GM10266 (cell line): ENCODE data around the gene CACHD1.
"Not testable (repeated sequence)": the region's sequence is repeated elsewhere in the genome, so short reads cannot be mapped to it uniquely, and the experiment has no call there.

Experiments used
- DNase-seq: peaks from one replicate; pipeline ENCODE4 v3.0.0; 2012; ENCODE audit errors: extremely low spot score
- CTCF ChIP-seq: IDR thresholded peaks from 2 replicates; pipeline ENCODE4 v1.5.1; 2012; ENCODE audit warnings: mild to moderate bottlenecking, low read depth; ENCODE audit not compliant: control insufficient read depth, insufficient read depth; ENCODE audit errors: missing control alignments

Gene CACHD1

GRCh38 chr1:64701886-64702285 lies 232.0 kb downstream of the CACHD1 start:
- TF ChIP-seq CTCF: no peak

GRCh38 chr1:64702670-64703069 lies 232.7 kb downstream of the CACHD1 start:
- DNase-seq: not testable (repeated sequence)

More at GRCh38 chr1:64701886-64702285, 232.0 kb downstream of the CACHD1 start:
- DNase-seq: no peak

DNA sequence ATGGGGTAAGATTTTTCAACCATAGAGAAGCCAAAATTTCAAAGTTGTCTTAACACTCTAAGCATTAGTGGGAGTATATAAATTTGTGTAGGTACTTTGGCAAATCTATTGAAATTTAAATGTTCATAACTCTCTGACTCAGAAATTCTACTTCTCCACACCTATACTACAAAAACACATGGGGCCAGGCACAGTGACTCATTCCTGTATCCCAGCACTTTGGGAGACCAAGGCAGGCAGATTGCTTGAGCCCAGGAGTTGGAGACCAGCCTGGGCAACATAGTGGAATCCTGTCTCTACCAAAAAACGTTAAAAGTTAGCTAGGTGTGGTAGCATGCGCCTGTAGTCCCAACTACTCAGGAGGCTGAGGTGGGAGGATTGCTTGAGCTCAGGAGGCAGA lies 233.7 kb downstream of the CACHD1 start:
- DNase-seq: no peak
- no peak for TF ChIP-seq CTCF

DNA sequence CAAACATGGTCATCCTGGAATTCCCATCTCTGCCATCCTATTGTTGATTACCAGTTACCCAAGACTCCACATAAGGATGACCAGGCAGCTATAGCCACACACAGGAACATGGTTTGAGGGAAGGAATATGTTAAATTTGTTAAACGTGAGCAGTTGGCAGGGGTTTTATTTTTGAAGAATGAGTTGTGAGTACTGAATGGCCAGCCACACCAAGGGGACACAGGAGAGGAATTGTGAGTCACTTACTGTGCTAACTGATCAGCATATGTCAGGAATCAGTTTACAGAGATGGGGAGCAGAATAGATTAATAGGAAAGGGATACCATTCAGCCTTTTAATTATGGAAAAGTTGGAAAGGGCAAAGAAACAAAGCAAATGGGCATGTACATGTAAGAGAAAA lies 235.7 kb downstream of the CACHD1 start:
- TF ChIP-seq CTCF: no peak
- no peak for DNase-seq

- no peak for TF ChIP-seq CTCF
- no peak for DNase-seq
These were observed 241.3 kb downstream of the CACHD1 start for GRCh38 chr1:64711266-64711665.

DNA sequence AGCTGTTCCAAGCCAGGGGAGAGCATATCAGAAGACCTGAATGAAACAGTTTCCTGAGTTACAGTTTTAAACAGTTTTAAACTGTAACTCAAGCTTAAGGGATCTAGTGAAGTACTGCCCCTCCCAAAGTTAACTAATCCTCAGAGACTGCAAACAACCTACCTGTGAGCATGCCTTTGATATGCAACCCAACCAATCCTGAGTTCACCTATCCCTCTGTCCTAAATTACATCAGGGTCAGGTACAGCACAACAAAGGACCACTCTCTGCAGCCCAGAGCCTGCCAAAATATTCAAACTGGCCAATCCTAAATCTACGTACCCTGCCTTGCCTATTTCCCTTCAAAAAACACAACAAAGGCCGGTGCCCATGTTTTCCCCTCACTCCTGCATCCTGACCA lies 242.1 kb downstream of the CACHD1 start:
- TF ChIP-seq CTCF: no peak
- no peak for DNase-seq

DNA sequence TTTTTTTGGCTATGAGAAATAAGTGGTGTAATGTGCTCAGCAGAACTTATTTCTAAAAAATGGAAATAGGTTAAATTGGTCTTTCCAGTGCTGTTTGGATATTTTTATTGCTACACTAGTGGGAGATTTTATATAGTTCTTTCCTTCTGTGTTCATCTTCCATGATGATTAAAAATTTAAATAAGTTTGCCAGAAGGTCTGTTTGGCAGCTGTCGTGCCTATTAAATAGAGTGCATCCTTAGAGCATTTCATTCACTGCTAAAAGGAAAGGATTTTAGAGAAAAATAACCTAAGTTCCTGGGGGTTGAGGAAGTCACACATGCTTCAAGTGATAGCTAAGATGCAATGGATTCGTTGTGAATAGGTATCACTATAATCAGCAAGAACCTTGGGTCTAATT lies 245.3 kb downstream of the CACHD1 start:
- TF ChIP-seq CTCF: no peak
- DNase-seq: no peak

DNA sequence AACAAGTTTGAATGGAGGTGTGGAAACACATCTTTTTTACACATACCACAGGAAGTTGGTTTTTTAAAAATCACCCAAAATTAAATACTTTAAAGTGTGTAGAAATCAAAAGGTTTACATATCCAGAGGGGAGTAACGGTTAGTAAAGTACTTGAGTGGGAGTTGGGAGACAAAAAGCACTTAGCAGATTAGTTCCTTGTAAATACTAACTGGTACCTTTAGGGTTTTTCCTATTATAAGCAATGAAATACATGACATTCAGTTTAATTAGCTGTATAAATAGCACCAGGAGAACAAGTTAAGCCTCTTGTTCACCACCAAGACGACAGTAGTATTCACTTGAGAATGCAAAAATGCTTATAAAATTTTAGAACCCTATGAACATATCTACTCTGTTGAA lies 251.2 kb downstream of the CACHD1 start:
- no peak for TF ChIP-seq CTCF
- DNase-seq: no peak
